HG02852 (cell line): ENCODE results near the gene TLE3.

Experiments
- ATAC-seq: cut with Tn5 transposase; IDR thresholded peaks from one replicate; pipeline ENCODE4 v1.9.1; 2021; ENCODE audit warnings: mild to moderate bottlenecking, moderate library complexity; ENCODE audit not compliant: unreplicated experiment

TLE3 gene

DNA sequence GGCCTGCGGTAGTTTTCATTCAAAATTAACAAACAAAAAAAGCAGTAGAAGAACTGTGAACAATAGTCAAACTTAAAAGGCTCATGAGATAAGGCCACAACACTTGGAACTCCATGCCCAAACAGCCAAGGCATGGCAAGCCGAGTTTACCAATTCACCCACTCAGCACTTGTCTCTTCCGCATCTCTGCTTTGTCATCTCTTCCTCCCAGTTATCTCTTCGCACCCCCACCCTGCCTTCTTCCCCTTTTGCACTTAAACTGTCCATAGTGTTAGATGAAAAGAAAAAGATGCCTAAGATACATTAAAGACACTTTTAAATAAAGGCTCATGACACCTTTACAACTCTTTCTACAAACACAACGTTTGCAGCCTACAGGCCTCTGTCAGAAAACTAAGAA is 11.1 kb downstream of the TLE3 start:
- ATAC-seq = no peak

- ATAC-seq = no peak
Observed at GRCh38 chr15:70084461-70084860, 13.3 kb downstream of the TLE3 start.

DNA sequence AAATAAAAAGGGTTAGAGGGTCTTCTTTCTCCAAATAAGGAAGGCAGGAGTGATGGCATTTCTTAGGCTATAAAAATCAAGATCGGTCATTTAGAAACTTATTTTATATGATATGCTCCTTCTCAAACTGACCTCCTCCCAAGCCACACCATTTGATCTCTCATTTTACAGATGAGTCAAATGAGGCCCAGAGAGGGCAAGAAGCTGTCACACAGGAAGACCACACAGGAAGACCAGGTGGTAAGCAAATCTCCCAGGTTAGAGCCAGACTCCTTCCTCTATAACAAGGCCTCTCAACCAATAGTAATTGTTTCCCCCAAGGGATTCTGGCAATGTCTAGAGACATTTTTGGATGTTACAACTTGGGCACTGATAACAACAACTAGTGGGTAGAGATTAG is 13.8 kb downstream of the TLE3 start:
- ATAC-seq = peak; percentile 74

GRCh38 chr15:70083418-70083817 is 14.3 kb downstream of the TLE3 start:
- no peak for ATAC-seq

GRCh38 chr15:70082281-70082900 is 15.3 kb downstream of the TLE3 start:
- ATAC-seq = no peak

- ATAC-seq = no peak
Observed at GRCh38 chr15:70081612-70082011, 16.1 kb downstream of the TLE3 start.

DNA sequence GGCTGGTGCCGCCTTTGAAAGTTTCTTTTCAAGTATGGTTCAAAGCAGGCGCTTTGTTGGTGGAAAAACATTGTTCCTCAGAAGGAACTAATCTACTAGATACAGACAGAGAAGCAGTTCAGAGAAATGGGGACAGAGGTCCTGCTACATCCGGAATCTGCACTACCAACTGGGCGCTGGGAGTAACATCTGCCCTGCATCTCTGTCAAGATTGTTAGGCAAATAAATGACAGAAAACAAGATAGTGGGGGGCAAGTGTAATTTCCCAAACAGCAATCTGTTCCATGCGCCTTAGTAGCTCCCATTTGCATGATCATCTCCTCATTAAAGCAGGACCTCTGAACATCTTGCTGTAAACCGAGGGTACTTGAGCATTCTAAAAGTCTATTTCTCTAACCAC is 17.4 kb downstream of the TLE3 start:
- ATAC-seq = no peak

- ATAC-seq = no peak
Observed at GRCh38 chr15:70079888-70080287, 17.8 kb downstream of the TLE3 start.

DNA sequence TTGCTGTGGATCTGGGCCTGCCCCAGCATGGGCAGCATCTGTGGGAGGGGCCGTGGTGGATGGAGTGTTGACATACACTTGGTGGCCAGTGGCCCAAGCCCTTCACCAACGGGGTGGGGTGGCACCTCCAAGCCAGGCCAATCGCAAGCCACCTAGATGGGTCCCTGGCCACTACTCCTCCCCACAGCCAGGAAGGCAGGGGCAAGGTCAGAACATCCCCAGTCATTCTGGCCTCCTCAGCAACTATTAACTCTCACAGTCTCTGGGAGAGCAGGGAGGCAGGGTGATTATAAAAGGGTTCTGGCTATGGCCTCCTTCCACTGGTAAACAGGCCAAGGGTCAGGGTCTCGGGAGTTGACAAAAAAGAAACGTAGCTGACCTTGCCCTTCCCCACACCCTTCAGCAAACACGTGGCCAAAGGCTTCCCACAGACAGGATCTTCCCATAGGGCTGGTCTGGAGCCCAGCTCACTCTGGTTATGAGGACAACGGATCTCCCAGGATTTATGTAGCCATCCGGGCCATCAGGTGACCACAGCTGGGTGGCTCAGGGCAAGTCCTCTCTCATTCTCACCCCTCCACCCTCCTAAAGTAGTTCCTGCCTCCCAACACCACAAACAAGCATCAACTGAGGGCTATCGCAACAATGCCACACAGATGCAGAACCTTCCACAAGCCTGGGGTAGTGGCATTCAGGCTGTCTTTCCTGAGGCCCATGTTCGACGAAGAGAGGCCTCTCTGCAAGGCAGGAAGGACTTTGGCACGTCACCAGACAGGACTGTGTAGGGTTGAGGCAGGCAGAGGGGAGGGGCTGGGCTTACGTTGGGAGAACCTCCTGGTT is 18.9 kb downstream of the TLE3 start:
- ATAC-seq = no peak

DNA sequence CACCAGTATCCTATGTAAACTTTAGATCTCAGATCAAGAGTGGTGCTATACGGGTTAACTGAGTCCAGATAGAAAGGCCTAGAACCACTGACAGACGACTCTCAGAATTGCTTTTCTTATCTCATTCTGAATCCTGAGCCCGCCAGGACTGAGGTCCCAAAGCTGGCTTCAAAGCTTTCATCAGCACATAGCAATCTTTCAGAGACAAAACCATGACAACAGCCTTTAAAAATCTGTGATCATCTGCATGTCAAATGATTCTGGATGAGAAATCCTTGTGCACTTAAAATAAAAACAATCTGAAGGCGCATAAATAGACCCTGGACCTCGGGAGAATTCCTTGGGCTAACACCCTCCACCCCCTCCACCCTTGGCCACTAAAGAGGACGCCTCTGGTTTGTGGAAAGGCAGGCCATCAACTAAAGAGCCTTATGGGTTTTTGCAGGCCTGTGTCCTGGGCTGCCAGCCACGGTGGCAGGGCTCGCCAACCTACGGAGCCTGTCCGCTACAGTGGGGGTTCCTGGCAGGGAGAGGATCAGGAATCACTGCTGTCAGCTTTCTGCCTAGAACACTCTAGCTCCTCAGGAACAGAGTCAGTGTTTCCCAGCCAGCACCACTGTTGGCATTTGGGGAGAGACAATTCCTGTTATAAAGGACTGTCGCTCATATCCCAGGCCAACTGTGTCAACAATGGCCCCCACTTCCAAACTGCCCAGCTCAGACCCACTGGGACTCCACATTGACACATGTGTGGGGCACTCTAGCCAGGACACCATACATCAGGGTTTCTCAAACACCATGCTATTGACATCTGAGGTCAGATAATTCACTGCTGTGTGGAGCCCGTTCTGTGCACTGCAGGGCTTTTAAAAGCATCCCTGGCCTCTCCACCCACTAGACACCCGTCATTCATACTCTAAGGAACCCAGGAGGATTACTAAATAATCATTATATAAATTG is 20.2 kb downstream of the TLE3 start:
- no peak for ATAC-seq

- no peak for ATAC-seq
Observed at GRCh38 chr15:70074380-70074779, 23.3 kb downstream of the TLE3 start.

GRCh38 chr15:70072479-70072878 is 25.2 kb downstream of the TLE3 start:
- ATAC-seq = no peak

DNA sequence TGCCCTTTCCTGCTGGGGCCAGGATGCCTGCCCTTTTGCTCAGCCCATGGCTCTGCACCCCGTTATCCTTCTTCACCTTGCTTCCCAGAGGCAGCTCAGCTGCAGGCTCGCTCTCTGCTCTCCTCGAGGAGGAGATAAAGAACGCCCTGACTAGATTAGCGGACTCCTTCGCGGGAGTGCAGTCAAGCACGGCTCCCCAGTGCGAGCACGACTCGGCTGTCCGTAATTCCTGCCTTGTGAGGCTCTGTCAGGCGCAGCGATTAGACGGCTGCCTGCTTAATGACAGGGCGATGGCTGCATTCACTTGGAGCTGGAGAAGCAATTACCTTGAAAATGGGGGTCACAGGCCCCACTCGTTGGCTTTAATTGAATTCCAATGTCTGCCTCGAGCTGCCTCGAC is 25.9 kb downstream of the TLE3 start:
- no peak for ATAC-seq

DNA sequence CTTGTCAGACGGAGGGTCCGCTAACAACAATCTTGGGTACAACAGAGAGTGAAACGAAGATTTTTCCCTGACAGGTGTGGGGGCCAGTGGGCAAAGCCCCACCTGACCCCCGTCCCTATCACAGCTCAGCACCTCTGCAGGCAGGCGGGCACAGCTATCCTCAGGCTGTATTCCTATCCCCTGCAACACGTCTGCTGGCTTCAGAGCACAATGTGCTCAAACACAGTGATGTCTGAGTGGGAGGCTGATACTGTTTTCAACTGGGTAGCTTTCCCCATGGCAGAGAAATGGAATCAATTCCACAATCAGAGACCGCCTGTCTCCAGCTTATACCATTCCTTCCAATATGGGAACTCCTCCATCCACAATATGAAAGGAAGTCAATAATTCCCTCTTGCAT is 28.0 kb downstream of the TLE3 start:
- no peak for ATAC-seq

DNA sequence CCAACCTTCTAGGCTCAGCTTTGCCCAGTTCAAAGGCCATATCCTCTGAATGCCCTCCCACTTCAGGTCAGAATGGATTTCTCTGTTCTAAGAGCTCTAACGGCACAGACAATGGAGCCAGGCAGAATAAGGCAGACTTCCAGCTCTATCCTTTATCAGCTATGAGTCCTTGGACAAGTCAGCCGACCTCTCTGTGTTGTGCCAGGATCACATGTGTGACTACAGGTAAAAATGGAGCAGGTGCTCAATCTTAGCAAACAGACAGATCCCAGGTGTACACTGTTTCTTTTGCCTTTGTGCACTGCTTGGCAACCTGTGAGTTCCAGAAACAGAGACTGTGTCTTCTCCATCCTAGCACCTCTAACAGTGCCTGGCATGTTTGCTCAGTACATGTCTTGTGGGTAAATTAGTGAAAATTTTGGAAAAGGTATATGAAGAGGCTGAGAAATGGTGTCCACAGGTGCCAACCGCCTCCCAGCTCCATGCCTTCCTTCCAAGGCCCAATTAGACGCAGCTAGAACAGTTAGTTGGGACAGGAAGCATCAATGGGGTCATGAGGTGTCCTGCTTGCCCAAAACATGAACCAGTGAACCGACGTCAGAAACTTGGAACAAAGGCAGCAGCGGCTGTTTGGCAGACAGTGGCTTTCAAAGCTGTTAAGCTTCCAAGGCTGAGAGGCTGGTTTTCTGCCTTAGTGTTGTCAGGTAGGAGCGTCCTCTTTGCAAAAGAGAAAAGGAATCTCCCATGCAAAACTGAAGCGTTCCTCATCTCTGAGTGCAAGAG is 28.7 kb downstream of the TLE3 start:
- ATAC-seq = no peak

GRCh38 chr15:70067681-70068080 is 30.0 kb downstream of the TLE3 start:
- ATAC-seq = no peak

GRCh38 chr15:70067011-70067410 is 30.7 kb downstream of the TLE3 start:
- no peak for ATAC-seq

DNA sequence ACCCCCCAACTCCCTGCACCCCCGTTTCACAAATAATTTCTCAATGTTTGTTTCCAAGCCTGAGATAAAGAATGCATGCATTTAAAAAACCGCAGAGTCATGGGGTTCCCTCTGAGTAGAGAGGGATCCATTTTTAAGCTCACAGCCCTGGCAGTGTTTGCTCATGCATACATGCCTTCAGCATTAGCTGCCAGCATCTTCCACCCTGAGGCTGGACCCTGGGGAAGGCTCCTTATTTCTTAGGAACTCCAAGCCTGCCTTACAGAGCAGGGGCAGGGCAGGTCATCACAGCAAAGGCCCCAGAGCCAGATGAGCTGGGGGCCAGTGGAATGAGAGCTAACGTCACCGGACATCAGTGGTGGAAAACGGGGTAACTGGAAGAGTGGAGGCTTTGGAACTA is 31.3 kb downstream of the TLE3 start:
- ATAC-seq = no peak

- no peak for ATAC-seq
Observed at GRCh38 chr15:70066004-70066403, 31.7 kb downstream of the TLE3 start.

DNA sequence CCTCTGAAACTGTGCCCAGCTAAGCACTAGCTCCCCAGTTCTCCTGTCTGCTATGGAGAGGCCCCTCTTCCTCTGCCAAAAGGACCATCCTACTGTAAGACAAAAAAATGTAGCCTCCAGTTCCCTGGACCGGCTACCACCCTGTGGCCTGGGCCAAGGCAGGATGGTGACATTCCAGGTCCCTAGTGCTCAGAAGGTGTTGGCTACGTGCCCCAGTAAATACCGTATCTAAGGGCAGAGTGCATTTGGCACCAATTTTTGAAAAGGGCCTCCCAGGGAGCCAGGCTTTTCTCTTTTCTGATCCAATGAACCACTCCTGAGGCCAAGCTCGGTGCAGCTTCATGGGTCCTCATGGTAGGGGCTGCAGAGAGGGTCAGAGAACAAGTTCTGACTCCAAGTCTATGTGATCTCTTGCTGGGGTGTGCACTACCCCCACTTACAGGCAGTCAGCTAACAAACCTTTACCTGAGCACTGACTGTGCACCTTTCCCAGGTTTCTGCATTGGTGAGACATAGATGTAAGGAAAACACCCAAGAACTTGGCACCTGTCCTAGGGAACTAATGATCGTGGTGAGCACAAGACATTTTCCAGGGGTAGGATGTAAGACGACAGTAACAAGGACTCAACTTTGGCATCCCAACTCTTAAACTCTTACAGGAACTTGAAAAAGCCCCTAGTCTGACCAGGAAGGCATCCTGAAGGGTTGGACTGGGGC is 32.6 kb downstream of the TLE3 start:
- no peak for ATAC-seq
